SKM-1 treated with dmso at 0.1 percent for 144 hours (cell line): ENCODE measurements around the gene PMFBP1.

Source experiments
- DNase-seq: peaks from one replicate; lab custom pipeline; 2025; ENCODE audit not compliant: unreplicated experiment; lab: John Stamatoyannopoulos, UW

PMFBP1 gene

GRCh38 chr16:72072514-72073342 lies 99.2 kb downstream of the PMFBP1 start:
- DNase-seq, result no peak
